Ovary (tissue), 9 donors: ENCODE results near the gene GJA1. TPM values are rescaled to one million over a fixed set of nuclear protein-coding genes. Genes with fewer than 3 reads are reported as not detected.
"Not testable (repeated sequence)": the region's sequence is repeated elsewhere in the genome, so short reads cannot be mapped to it uniquely, and the experiment has no call there.

ENCODE experiments used
- DNase-seq, 5 donors: peaks; one replicate each; pipeline ENCODE4 v3.0.0-alpha.2; 2019 to 2020
- H3K27ac ChIP-seq, 2 donors: fragments of 200-600 bp; one replicate each; pipeline versions ENCODE4 v1.5.1 to v1.8.0; 2019 to 2022
- H3K27me3 ChIP-seq: fragments of 200-600 bp; one replicate; pipeline ENCODE4 v1.8.0; 2022
- H3K36me3 ChIP-seq: fragments of 200-600 bp; sonication (generic); one replicate; pipeline ENCODE4 v1.5.1; 2019
- H3K4me1 ChIP-seq: one replicate; pipeline ENCODE4 v1.8.1; 2013; ENCODE audit warnings: mild to moderate bottlenecking, moderate library complexity; ENCODE audit not compliant: insufficient read depth
- H3K4me3 ChIP-seq: fragments of 200-600 bp; sonication (generic); one replicate; pipeline ENCODE4 v1.5.1; 2017
- H3K9me3 ChIP-seq, 2 donors: fragments of 200-600 bp in 1 of 2; sonication (generic) in 1 of 2; one replicate each; pipeline versions ENCODE4 v1.5.1 to v1.8.1; 2013 to 2019; ENCODE audit warnings: mild to moderate bottlenecking in 1 of 2, moderate library complexity in 1 of 2
- CTCF ChIP-seq, 3 donors: fragments of 450-650 bp in 2 of 3; fragments of 200-600 bp in 1 of 3; IDR thresholded peaks; one replicate each; pipeline versions ENCODE4 v1.5.1 to v1.8.0; 2016 to 2022; ENCODE audit warnings: antibody characterized with exemption in 3 of 3, mild to moderate bottlenecking in 1 of 3
- EP300 ChIP-seq: sonication (generic); formaldehyde crosslinking; IDR thresholded peaks from one replicate; pipeline ENCODE4 v1.6.1; 2017; ENCODE audit warnings: antibody characterized with exemption
- POLR2A ChIP-seq: fragments of 450-650 bp; IDR thresholded peaks from one replicate; pipeline ENCODE4 v1.6.1; 2017; ENCODE audit warnings: antibody characterized with exemption, mild to moderate bottlenecking, moderate library complexity
- WGBS, 3 donors: extraction: QIAGEN DNeasy Blood & Tissue Kit in 1 of 3; methylation state at CpG; one replicate each; pipeline versions ENCODE4 v1.1.5 to v1.1.7; 2013 to 2017; 5-methylcytosine and 5-hydroxymethylcytosine counted together
- intact Hi-C, 4 donors: fragments of 100-400 bp; cut with DNase I; formaldehyde crosslinking; loops; one replicate each; pipeline versions ENCODE4 v1.11.0 to v1.15.1; 2022 to 2023
- polyA plus RNA-seq, 2 donors: library from polyadenylated mRNA; stranded (reverse); fragments of 200-250 nt in 1 of 2; fragments of 350-450 nt in 1 of 2; fragmentation: Illumina TruSeq in 1 of 2; extraction: RNeasy Lipid Tissue Mini Kit (QIAGEN cat#74804) in 1 of 2; gene quantifications; one replicate each; pipeline ENCODE4 v1.2.3, GENCODE V29; 2013 to 2014
- total RNA-seq, 7 donors: library from RNA; depleted of rRNA in 2 of 7; stranded (reverse); fragments of >200 nt in 2 of 7; fragmentation: NEBNext Ultra II Directional in 3 of 7; extraction: Animal tissue kit (Norgen Biotek cat#: 25700) in 3 of 7; gene quantifications; one replicate each; pipeline versions ENCODE4 v1.1.0 to v1.2.4, GENCODE V29; 2016 to 2023
- donor health status: DM: no; HTN: no; CAD: no; lungs with moderate emphysema.
- donor health status: DM: no; HTN: no; CAD: no.
- donor health status: Bipolar disorder and iron deficiency.
- donor health status: DM: yes; HTN: yes; CAD: no.
- donor health status: DM: no; HTN: no; CAD: no.
- donor health status: DM: yes; HTN: yes; CAD: no.

Gene GJA1
- total and polyA plus RNA-seq, 9 donors: 26.4 to 464 (median 57.9) TPM

- TF ChIP-seq POLR2A (no peak), CTCF (IDR thresholded peaks at IDR 0.05) (no peak), EP300 (no peak)
- 51 to 65% (median 62%) methylated on average over 3 of the region's 3 CpGs for WGBS, 3 donors
- intact Hi-C loops: loop anchor here in 3 of 4 donors (5.0 to 10.0 kb wide), 5 partner anchors 416 to 766 kb away; no protein-coding TSS in a partner anchor
- no peaks in the 10 kb centered on the region for H3K9me3 ChIP-seq
- no peaks in the 10 kb centered on the region for H3K27me3 ChIP-seq
- no peaks in the 10 kb centered on the region for H3K36me3 ChIP-seq
- no peak overlapping the region for H3K4me3 ChIP-seq
- DNase-seq: no peak
- H3K27ac ChIP-seq: no peak overlapping the region
- no peaks in the 10 kb centered on the region for H3K4me1 ChIP-seq
Observed at GRCh38 chr6:121426686-121427085, 8.8 kb upstream of the GJA1 start.

- intact Hi-C loops: loop anchor here in 3 of 4 donors (5.0 to 10.0 kb wide), 5 partner anchors 413 to 763 kb away; no protein-coding TSS in a partner anchor
- H3K4me3 ChIP-seq: no peak overlapping the region
- no peak overlapping the region for H3K27ac ChIP-seq
- no peaks in the 10 kb centered on the region for H3K36me3 ChIP-seq
- DNase-seq: no peak
- H3K27me3 ChIP-seq: no peaks in the 10 kb centered on the region
- H3K9me3 ChIP-seq: no peaks in the 10 kb centered on the region
- WGBS, 3 donors: 82 to 84% (median 84%) methylated on average over 15 of the region's 15 CpGs
- TF ChIP-seq CTCF (IDR thresholded peaks at IDR 0.05) (no peak), POLR2A (no peak), EP300 (no peak)
- no peaks in the 10 kb centered on the region for H3K4me1 ChIP-seq
Observed at GRCh38 chr6:121428872-121429756, 6.3 kb upstream of the GJA1 start.

GRCh38 chr6:121430514-121431460 lies 4.7 kb upstream of the GJA1 start:
- Histone ChIP-seq H3K4me1 (no peaks in the 10 kb centered on the region), H3K36me3 (no peaks in the 10 kb centered on the region), H3K27ac (peak overlapping the region in 1 of 2 donors; percentile 3), H3K9me3 (no peaks in the 10 kb centered on the region), H3K4me3 (no peak overlapping the region), H3K27me3 (no peaks in the 10 kb centered on the region)
- intact Hi-C loops: loop anchor here (2.0 to 10.0 kb wide), 4 partner anchors 602 to 752 kb away; no protein-coding TSS in a partner anchor
- no peak for DNase-seq
- 59 to 63% (median 60%) methylated on average over 10 of the region's 10 CpGs for WGBS, 3 donors
- TF ChIP-seq CTCF (IDR thresholded peaks at IDR 0.05) (peak; percentile 54 to 84 (median 72)), POLR2A (no peak), EP300 (no peak)

- H3K27me3 ChIP-seq, H3K9me3 ChIP-seq, H3K36me3 ChIP-seq, H3K27ac ChIP-seq, H3K4me3 ChIP-seq, DNase-seq, H3K4me1 ChIP-seq: not testable (repeated sequence)
- intact Hi-C loops: loop anchor here (2.0 to 10.0 kb wide), 4 partner anchors 601 to 751 kb away; no protein-coding TSS in a partner anchor
- WGBS, 3 donors: 96 to 99% (median 97%) methylated on average over 6 of the region's 6 CpGs
Observed at GRCh38 chr6:121431776-121432175, 3.7 kb upstream of the GJA1 start.
